OCI-LY7 (cell line): ENCODE results near the gene MRPL41.
"Not testable (repeated sequence)": the region's sequence is repeated elsewhere in the genome, so short reads cannot be mapped to it uniquely, and the experiment has no call there.

Experiments
- CTCF ChIP-seq: fragments of 200-600 bp; sonication (generic); conservative IDR thresholded peaks from 2 replicates; pipeline ENCODE4 v1.5.1; 2014; ENCODE audit warnings: mild to moderate bottlenecking, antibody characterized with exemption, low read length, moderate library complexity, mixed read lengths
- EZH2phosphoT487 ChIP-seq: fragments of 200-600 bp; sonication (generic); IDR thresholded peaks from 2 replicates; pipeline ENCODE4 v1.6.1; 2018; ENCODE audit warnings: low read depth, borderline replicate concordance, mild to moderate bottlenecking, mixed run types, antibody characterized with exemption, low read length, moderate library complexity, mixed read lengths

- TF ChIP-seq EZH2phosphoT487, CTCF: not testable (repeated sequence)
Measured at GRCh38 chr9:137518661-137519459, 32.8 kb upstream of the MRPL41 start.
